Hindlimb muscle (tissue), 1 donor: ENCODE data around the gene PCDH9. TPM values are rescaled to one million over a fixed set of nuclear protein-coding genes. Genes with fewer than 3 reads are reported as not detected.

Experiments
- DNase-seq: peaks from one replicate; pipeline ENCODE4 v3.0.0-alpha.2; 2013
- polyA plus RNA-seq: library from polyadenylated mRNA; unstranded; fragments of 120-200 nt; gene quantifications from one replicate; pipeline ENCODE4 v1.2.1, GENCODE V29; 2013; ENCODE audit not compliant: insufficient read length

Gene PCDH9
- polyA plus RNA-seq, 1 donor = 2.0 TPM

DNA sequence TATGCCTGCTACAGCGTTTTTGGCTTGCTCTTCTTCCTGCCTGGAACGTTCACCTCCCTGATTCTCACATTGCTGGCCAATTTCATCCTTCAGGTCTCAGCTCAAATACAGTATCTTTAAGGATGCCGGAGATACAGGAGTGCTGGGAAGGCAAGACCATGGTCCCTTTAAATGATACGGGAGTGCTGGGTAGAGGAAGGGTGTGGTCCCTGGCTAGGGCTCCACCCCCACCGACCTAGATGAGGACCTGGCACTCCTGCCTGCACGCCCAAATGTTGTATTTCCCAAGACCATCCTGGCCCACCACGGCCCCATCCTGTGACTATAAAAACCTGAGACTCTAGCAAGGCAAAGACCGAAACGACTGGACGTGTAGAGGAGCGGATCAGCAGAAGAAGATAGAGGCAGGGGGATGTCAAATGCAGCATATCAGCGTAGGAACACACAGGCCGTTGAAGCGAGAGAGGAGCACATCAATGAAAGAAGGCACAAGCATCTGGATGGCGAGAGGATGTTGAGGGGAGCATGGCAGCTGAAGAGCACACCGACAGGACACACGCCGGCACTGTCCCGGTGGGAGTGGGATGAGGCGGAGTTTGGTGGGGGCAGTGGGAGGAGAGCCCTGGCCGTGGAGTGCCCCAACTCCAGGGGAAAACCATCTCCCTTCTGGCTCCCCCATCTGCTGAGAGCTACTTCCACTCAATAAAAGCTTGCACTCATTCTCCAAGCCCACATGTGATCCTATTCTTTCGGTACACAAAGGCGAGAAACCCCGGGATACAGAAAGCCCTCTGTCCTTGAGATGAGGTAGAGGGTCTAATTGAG, 74.0 kb downstream of the PCDH9 start:
- DNase-seq = no peak

- DNase-seq = no peak
Observed at GRCh38 chr13:67152085-67152484, 78.1 kb downstream of the PCDH9 start.

- no peak for DNase-seq
Observed at GRCh38 chr13:67151652-67152051, 78.5 kb downstream of the PCDH9 start.

DNA sequence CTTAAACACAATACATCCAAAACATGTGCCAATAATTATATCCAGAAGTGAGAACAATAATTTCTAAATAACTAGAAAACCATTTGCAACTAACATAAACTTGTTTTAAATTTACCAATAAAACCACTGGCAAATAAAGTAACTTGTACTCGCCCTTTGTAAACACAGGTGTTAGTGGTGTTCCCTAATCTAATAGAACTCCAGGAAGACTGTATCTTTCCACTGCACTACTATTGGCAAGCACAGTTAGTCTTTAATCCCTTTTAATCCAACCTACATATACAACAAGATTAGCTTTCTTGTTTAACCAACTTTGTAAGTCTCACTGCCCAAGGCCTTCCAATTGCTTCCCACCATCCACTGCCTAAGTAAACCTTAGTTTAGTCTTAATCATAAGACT, 79.5 kb downstream of the PCDH9 start:
- DNase-seq = no peak

GRCh38 chr13:67148161-67148571, 82.0 kb downstream of the PCDH9 start:
- peak; percentile 20 for DNase-seq

DNA sequence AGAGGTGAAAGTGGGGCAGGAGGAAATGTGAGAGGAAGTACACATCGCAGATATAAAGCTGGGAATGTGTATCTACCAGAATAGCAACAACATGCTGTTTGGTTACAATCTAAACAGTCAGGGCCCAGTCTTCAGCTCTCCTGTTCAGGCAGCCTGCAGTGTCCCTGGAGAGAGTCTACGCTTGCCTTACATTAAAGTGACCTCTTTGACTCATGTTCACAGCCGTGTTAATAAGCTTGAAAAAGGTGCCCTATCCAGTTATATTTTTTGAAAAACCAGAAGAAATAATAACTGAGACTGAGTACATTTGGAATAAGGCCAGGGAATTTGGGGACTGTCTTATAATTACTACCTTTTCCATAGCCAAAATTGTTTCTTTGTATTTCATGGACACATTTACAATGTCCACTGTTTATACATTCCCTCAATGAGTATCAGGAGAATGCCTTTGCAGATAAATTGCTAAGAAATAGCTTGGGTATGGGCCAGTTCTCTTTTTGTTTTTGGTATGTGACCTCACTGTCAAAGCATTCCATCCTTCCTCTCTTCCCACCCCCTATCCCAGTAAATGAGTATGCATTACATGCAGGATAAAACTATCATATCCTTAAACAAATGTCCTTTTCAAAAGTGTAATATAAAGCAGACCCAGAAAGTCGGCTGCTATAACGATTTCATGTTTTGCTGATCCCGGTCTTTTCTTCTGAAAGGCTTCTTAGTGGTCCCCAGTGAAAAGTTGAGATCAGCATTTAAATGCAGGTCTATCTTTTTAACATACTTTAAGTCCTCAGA, 82.6 kb downstream of the PCDH9 start:
- peak; percentile 56 for DNase-seq

DNA sequence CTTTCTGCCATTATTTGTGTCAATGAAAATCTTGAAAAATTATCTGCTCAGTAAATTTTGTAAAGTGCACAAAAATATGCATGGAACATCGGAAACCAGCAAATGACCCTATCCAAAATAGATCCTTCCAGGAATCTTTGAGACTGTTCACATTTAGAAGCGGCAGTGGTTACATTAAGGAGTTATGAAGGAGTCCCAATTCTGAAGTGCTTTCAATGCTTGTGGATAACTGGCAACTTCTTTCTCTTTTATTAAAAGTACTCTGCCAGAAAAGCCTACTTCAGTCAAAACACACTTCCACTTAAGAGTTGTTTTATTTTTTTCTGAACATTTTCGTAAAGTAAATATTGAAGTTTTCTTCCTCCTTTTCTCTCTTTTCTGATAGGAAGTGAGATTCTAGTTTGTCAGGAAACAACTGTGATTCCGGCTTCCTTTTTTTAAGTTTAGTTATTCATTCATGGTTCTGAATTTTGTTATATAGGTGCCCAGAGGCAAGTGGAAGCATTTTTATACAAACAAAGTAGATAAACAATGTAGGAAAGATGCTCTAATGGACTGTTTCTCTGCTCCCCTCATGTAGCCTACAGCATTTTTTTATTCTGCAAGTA, 83.5 kb downstream of the PCDH9 start:
- peak; percentile 7 for DNase-seq

DNA sequence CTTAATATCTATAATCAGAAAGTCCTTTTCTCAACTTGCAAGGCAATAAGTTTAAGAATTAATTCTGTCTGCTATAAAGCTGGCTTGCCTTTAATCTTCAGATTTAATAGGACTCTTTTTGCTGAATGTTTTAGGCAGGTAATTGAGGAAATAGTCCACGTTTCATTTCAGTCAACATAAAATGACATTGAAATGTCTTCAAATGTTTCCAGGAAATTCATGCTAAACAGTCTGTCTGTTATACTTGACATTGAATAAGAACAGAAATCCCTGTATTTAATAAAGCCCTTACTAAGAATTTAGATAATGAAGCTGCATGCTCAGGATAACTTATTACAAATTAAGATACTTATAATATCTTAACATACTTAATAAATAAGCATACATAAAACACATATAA, 84.2 kb downstream of the PCDH9 start:
- DNase-seq = no peak

DNA sequence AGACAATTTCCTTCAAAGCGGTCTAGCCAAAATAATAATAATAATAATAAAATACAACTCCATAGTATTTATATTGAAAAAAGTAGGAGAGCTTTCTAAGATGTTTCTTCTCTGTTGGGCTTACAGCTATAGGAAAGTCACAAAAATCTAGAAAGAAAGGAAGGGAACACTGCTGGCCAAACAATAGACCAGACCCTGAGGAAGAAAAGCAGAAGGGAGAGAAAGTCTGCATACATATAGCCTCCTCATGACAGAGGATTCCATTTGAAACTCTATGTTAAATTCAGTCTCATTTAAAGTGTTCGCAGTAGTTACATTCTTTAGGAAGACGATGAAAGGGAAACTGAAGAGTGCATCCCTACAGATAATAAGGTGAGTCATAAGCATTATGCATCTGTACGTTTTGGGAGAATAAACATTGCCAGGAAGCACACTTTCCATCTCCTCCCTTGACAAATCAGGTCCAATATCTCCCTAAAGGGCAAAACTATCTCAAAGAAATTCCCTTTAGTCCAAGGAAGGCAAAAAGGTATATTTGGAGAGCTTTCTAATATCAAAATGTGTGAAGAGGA, 86.5 kb downstream of the PCDH9 start:
- DNase-seq = no peak

DNA sequence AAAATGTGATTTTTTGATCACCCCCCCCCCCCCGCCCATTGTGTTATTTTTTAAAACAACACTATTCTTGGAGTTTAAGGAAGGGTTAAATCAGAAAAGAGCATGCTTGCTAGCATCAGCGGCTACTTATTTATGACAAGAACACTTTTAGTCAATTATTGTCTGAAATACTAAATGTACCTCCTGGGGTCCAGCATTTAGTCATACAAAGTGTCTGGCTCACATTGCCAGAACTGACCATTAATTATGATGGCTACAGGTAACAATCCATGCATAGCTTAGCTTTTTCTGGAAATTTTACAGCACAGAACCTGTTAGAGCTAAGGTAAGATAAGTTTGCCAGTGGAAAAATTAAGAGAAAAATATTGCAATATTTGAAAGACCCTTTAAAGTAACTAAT, 90.1 kb downstream of the PCDH9 start:
- no peak for DNase-seq

DNA sequence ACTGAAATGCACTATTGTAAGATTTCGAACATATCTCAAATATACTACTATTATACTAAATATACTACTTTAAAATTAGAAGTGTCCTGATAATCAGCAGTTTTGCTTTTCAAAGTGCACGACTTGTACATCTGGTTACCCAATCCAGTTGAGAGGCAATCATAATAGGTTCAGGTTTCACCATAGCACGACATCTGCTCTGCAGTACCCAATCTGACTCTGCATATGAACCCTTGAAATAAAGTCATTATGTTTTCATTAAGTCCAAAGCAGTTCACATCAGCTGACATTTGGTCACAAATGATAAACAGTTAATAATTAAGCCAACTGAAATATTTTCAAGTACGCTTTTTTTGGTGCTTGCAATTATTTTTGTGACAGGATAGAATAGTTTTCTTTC, 90.6 kb downstream of the PCDH9 start:
- no peak for DNase-seq

GRCh38 chr13:67138970-67139369, 91.2 kb downstream of the PCDH9 start:
- no peak for DNase-seq

- no peak for DNase-seq
Observed at GRCh38 chr13:67137044-67137735, 92.9 kb downstream of the PCDH9 start.

DNA sequence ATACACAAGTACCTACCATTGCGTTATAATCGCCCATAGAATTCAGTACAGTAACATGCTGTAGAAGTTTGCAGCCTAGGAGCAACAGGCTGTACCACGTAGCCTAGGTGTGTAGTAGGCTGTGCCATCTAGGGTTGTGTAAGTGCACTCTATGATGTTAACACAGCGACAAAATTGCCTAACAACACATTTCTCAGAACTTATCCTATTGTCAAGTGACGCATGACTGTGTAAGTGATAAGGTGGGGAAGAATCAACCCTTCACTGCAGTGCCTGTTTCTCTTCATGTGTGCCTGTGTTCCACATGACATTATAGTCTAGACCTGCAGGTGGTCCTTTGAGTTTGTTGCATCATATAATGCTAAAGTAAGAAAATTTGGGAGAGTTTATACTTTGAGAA, 94.0 kb downstream of the PCDH9 start:
- no peak for DNase-seq

- no peak for DNase-seq
Observed at GRCh38 chr13:67135356-67135755, 94.8 kb downstream of the PCDH9 start.

- no peak for DNase-seq
Observed at GRCh38 chr13:67134417-67135129, 95.6 kb downstream of the PCDH9 start.

- no peak for DNase-seq
Observed at GRCh38 chr13:67133476-67133875, 96.7 kb downstream of the PCDH9 start.

DNA sequence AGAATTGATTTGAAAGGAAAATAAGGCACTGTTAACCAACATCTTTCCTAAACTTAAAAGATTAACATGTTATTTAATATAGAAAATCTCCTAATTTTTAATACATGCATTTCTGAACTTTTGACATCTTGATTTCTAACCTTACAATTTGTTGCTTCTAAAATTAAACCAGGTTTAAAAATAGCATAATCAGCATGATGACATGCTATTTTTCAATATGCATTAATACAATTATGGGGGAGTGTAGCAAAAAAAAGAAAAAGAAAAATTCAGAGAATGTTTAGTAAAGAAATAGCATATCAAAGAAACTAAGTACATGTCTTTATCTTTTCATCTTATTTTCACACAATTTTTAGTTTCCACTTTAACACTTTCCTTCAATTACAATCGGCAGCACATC, 98.7 kb downstream of the PCDH9 start:
- no peak for DNase-seq

DNA sequence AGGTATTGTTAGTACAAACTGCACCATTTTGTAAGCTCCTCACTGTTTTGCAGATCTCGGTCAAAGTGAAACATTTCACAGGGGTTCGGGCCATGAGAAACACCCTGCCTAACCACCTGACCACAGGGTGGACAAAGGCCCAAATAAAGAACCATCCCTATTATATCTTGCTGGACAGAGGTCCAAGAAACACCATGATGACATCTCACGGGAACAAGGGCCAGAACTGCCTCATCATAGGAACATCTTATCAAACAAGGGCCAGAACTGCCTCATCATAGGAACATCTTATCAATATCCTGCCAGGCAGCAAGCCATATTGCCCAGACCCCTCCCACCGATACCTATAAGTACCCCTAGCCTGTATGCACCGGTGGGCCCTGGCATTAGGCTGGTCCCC, 99.7 kb downstream of the PCDH9 start:
- DNase-seq = no peak

GRCh38 chr13:67128136-67128535, 102.0 kb downstream of the PCDH9 start:
- no peak for DNase-seq

GRCh38 chr13:67125681-67126080, 104.5 kb downstream of the PCDH9 start:
- no peak for DNase-seq

DNA sequence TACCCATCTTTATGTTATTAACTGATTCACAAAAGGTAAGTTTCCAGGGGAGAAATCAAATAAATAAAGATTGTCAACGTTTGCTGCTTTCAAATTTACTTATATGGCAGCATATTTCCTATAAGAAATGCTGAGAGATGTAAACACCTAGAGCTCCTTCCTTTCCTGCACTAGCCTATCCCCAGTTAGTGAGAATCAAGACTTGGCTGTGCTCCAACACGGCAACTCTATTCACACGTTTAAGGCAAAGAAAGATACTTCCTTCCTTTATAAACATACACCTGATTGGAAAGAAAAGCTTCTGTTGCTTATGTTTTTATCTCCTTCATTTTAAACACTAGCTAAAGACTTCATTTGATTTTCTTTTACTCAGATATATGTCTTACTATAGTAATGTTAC, 107.0 kb downstream of the PCDH9 start:
- no peak for DNase-seq
